K562 (cell line): Measurements from ENCODE around the gene STX2. TPM values are rescaled to one million over a fixed set of nuclear protein-coding genes. Genes with fewer than 3 reads are reported as not detected.

Source experiments
- ARID3A ChIP-seq: IDR thresholded peaks from 2 replicates; pipeline ENCODE4 v1.6.1; 2012; ENCODE audit warnings: low read depth, low read length, improper control_type of control experiment, borderline replicate concordance
- ARID4B ChIP-seq: sonication (generic); formaldehyde crosslinking; IDR thresholded peaks from 2 replicates; pipeline ENCODE4 v1.8.0; 2022; ENCODE audit warnings: mild to moderate bottlenecking, missing genetic modification reagents
- BRD4 ChIP-seq: fragments of 200-600 bp; sonication (generic); IDR thresholded peaks from 2 replicates; pipeline ENCODE4 v1.6.1; 2017; ENCODE audit warnings: inconsistent platforms
- CEBPB ChIP-seq: fragments of 450-650 bp; IDR thresholded peaks from 2 replicates; pipeline ENCODE4 v1.6.1; 2016; ENCODE audit warnings: missing genetic modification characterization, missing compliant biosample characterization
- CTBP1 ChIP-seq: fragments of 450-650 bp; IDR thresholded peaks from 2 replicates; pipeline ENCODE4 v1.6.1; 2016; ENCODE audit warnings: borderline replicate concordance
- EP300 ChIP-seq: IDR thresholded peaks from 2 replicates; pipeline ENCODE4 v1.6.1; 2012; ENCODE audit warnings: low read length, improper control_type of control experiment
- KDM2B ChIP-seq: fragments of 250-450 bp; sonication (Bioruptor Pico); IDR thresholded peaks from 2 replicates; pipeline ENCODE4 v1.8.0; 2021; ENCODE audit warnings: mild to moderate bottlenecking, moderate library complexity
- NCOA2 ChIP-seq, 2 experiments: fragments of 450-650 bp; IDR thresholded peaks; 2 replicates each; pipeline ENCODE4 v1.6.1; 2018; ENCODE audit warnings: mild to moderate bottlenecking in 2 of 2, moderate library complexity in 1 of 2; ENCODE audit not compliant: partially characterized antibody in 2 of 2
- NCOA4 ChIP-seq: fragments of 450-650 bp; IDR thresholded peaks from 2 replicates; pipeline ENCODE4 v1.6.1; 2018; ENCODE audit warnings: mild to moderate bottlenecking; ENCODE audit not compliant: partially characterized antibody
- NFE2 ChIP-seq: IDR thresholded peaks from 2 replicates; pipeline ENCODE4 v1.6.1; 2014; ENCODE audit warnings: antibody characterized with exemption, low read depth
- PHB2 ChIP-seq: fragments of 450-650 bp; IDR thresholded peaks from 2 replicates; pipeline ENCODE4 v1.6.1; 2017; ENCODE audit warnings: low read depth
- PKNOX1 ChIP-seq: fragments of 450-650 bp; IDR thresholded peaks from 2 replicates; pipeline ENCODE4 v1.6.1; 2016
- PML ChIP-seq: IDR thresholded peaks from 2 replicates; pipeline ENCODE4 v1.6.1; 2012; ENCODE audit warnings: low read length, inconsistent platforms
- SIN3A ChIP-seq, 2 experiments: fragments of 150-350 bp in 1 of 2; IDR thresholded peaks; 2 replicates each; pipeline ENCODE4 v1.6.1; 2011 to 2016; ENCODE audit warnings: borderline replicate concordance in 2 of 2, low read depth in 2 of 2, low read length in 2 of 2, mild to moderate bottlenecking in 2 of 2, moderate library complexity in 2 of 2; ENCODE audit not compliant: control insufficient read depth in 1 of 2
- TFAP4 ChIP-seq: sonication (generic); formaldehyde crosslinking; IDR thresholded peaks from 2 replicates; pipeline ENCODE4 v1.8.0; 2022; ENCODE audit warnings: missing genetic modification reagents, mild to moderate bottlenecking, moderate library complexity, borderline replicate concordance
- YY1 ChIP-seq, 3 experiments: IDR thresholded peaks; 2 replicates each; pipeline ENCODE4 v1.6.1; 2011; ENCODE audit warnings: low read length in 2 of 3, mild to moderate bottlenecking in 2 of 3, moderate library complexity in 2 of 3, borderline replicate concordance in 1 of 3, control low read depth in 1 of 3, low read depth in 1 of 3; ENCODE audit not compliant: insufficient read depth in 3 of 3, insufficient replicate concordance in 2 of 3, control insufficient read depth in 1 of 3, insufficient read length in 1 of 3; ENCODE audit errors: extremely low read depth in 1 of 3
- ZFPM2 ChIP-seq: fragments of 250-450 bp; sonication (Bioruptor Pico); IDR thresholded peaks from 2 replicates; pipeline ENCODE4 v1.5.1; 2022; ENCODE audit warnings: mild to moderate bottlenecking
- ZNF121 ChIP-seq: sonication (generic); formaldehyde crosslinking; conservative IDR thresholded peaks from 2 replicates; pipeline ENCODE4 v1.8.0; 2022; ENCODE audit warnings: missing genetic modification reagents
- ZNF444 ChIP-seq: fragments of 250-450 bp; sonication (Bioruptor Pico); IDR thresholded peaks from 2 replicates; pipeline ENCODE4 v1.4.0; 2020; ENCODE audit warnings: mild to moderate bottlenecking, moderate library complexity
- ZNF79 ChIP-seq: fragments of 250-450 bp; sonication (Bioruptor Pico); IDR thresholded peaks from 2 replicates; pipeline ENCODE4 v1.4.0; 2020; ENCODE audit warnings: low read depth, mild to moderate bottlenecking, moderate library complexity
- polyA plus RNA-seq, 8 experiments: library from polyadenylated mRNA; depleted of rRNA in 4 of 8; stranded (reverse) in 5 of 8; unstranded in 3 of 8; fragments of >200 nt; fragmentation: Nextera tagmentation in 2 of 8; fragmentation: Illumina TruSeq in 1 of 8; extraction: Ambion mirVana in 2 of 8; extraction: Trizol in 1 of 8; gene quantifications; 2 replicates each; pipeline versions ENCODE4 v1.2.1 to v1.2.3, GENCODE V29; 2011 to 2014; ENCODE audit warnings: inconsistent platforms in 1 of 8, missing spikeins in 1 of 8
- total RNA-seq, 7 experiments: library from RNA; depleted of rRNA in 6 of 7; stranded (reverse); fragments of >200 nt in 6 of 7; fragmentation: Illumina TruSeq in 2 of 7; extraction: Trizol in 2 of 7; gene quantifications; 2 replicates each; pipeline versions ENCODE4 v1.2.1 to v1.2.3, GENCODE V29; 2011 to 2021; ENCODE audit warnings: low replicate concordance in 1 of 7

Gene STX2
- total and polyA plus RNA-seq, 9 of the 15 experiments (the other 6 are each of a cell fraction or from before 2014, with no cell fraction given), result 22.2 to 54.6 (median 30.8) TPM

- TF ChIP-seq KDM2B, result no peak
- peak; percentile 100 for TF ChIP-seq CEBPB
- 0 out of 2 replicates have a peak, but pooled peaks have one; percentile 56 for TF ChIP-seq ARID3A
- TF ChIP-seq EP300, result peak; percentile 67; the same call in 1 of the 2 replicates
- TF ChIP-seq YY1 (IDR thresholded peaks at IDR 0.05; ENCODE audit: borderline replicate concordance in 1 of 3, control insufficient read depth in 1 of 3, extremely low read depth in 1 of 3, insufficient read depth in 3 of 3, insufficient read length in 1 of 3, insufficient replicate concordance in 2 of 3, low read depth in 1 of 3, low read length in 2 of 3), result no peak
- TF ChIP-seq ZNF121, result no peak
- TF ChIP-seq NCOA4, result no peak
- peak; percentile 79 for TF ChIP-seq PKNOX1
- peak; percentile 70; the same call in 1 of the 2 replicates for TF ChIP-seq ARID4B
- TF ChIP-seq SIN3A (IDR thresholded peaks at IDR 0.05; ENCODE audit: borderline replicate concordance in 2 of 2, control insufficient read depth in 1 of 2, low read depth in 2 of 2, low read length in 2 of 2), result peak in 1 of 2 experiments; percentile 56; a peak in 2 of 4 replicates
- TF ChIP-seq ZNF444, result no peak
- no peak for TF ChIP-seq BRD4
- TF ChIP-seq CTBP1, result peak; percentile 77; the same call in 1 of the 2 replicates
- no peak for TF ChIP-seq ZNF79 (CRISPR knock-in tag)
- no peak for TF ChIP-seq PHB2
- TF ChIP-seq PML, result 0 out of 2 replicates have a peak, but pooled peaks have one; percentile 33
- TF ChIP-seq TFAP4 (CRISPR knock-in tag), result peak; percentile 98
- TF ChIP-seq NFE2, result 0 out of 2 replicates have a peak, but pooled peaks have one; percentile 4
- no peak for TF ChIP-seq ZFPM2
- no peak for TF ChIP-seq NCOA2 (IDR thresholded peaks at IDR 0.05; ENCODE audit: partially characterized antibody in 2 of 2)
These were observed 6.4 kb downstream of the STX2 start (continued) for GRCh38 chr12:130832561-130833209.
